Stimulated activated CD4-positive, alpha-beta T cell treated with anti-CD3 and anti-CD28 coated beads, TNF-alpha, amount 100 ng/mL, for 1 hour (primary cell): ENCODE measurements around the gene ARHGAP26.

Source experiments
- DNase-seq, 3 donors: peaks; one replicate each; pipeline ENCODE4 v3.0.0-alpha.2; 2020; ENCODE audit warnings: low read depth in 3 of 3, low spot score in 1 of 3

Gene ARHGAP26

DNA sequence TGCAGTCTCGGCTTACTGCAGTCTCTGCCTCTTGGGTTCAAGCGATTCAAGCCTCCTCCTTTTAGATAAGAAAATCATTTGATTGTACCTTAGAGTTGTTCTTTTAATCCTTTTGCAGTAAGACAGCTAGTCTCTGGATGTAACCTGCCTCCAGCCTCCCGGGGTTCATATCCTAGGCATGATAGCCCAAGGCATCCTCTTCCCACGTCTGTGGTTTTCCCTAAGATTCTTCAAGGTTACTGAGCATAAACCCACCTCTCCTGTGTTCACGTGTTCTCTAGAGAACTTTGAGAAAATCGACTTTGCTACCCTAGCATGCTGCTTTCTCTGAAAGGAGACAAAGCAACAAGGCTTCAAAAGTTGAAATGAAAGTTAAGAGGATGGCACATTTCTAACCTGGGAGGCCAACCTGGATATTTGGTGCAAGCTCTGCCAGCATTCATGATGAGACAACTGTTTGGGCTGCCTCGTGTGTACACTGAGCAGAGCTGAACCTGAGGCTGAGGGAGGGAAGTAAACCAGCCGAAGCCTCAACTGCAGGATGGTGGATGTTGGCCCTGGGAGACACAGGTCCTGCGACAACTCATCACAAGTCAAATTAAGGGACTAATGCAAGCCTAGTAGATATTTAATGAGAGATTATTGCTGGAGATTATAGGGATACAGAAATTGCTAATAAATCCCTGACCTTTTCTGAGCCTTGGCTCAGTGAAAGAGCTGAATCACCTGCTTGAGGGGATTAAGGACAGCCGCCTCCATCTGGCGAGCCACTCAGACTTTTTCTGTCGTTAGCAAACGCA lies 261.8 kb downstream of the ARHGAP26 start:
- DNase-seq = no peak

GRCh38 chr5:143032581-143032836 lies 262.3 kb downstream of the ARHGAP26 start:
- DNase-seq = no peak

DNA sequence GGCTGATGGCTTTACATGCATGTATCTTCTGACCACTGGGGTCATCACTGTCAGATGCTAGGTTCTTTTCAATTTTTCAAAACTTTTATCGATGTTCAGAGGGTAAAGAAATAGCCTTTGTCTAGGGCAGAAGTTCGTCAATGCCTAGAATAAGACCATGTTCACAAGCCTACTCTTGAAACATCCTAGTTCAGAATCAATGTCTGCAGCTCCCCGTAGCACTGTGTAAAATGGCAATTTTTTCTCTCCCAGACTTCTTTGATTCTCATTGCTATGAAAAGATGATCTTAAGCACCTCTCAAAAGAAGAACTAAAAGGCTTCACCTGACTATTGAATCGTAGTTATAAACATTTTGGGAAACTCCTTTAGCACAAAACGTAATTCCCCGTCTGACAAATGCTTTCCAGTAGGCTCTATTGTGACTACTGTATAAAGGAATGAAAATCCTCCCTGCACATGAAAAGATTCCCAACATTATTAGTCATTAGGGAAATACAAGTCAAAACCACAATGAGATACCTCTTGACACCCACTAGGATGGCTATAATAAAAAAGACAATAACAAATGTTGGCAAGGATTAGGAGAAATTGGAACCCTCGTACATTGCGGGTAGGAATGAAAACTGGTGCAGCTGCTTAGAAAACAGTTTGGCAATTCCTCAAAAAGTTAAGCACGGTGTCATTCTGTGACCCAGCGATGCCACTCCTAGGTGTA lies 263.5 kb downstream of the ARHGAP26 start:
- DNase-seq = no peak

GRCh38 chr5:143036146-143036927 lies 266.2 kb downstream of the ARHGAP26 start:
- DNase-seq = no peak

DNA sequence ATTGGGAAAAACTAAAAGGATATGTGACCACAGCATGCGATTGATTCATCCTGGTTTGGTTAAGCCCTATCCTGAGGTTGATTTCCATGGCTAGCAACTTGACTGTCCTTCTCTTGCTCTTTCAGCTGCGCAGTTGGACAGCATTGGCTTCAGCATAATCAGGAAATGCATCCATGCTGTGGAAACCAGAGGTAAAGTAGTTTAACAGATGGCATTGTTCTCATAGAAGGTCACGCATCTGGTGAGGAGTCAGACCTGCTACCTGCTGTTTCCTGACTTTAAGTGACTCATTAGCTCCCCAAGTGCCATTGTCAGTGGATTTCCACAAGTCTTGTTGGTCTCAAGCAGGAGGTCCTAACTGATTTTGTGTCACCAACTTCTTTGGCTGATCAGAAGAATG lies 266.9 kb downstream of the ARHGAP26 start:
- DNase-seq = no peak

GRCh38 chr5:143037708-143038107 lies 267.5 kb downstream of the ARHGAP26 start:
- DNase-seq = no peak

- DNase-seq = no peak
Observed at GRCh38 chr5:143040622-143041021, 270.4 kb downstream of the ARHGAP26 start.

- DNase-seq = no peak
Observed at GRCh38 chr5:143041461-143041860, 271.3 kb downstream of the ARHGAP26 start.

- no peak for DNase-seq
Observed at GRCh38 chr5:143041972-143042770, 272.0 kb downstream of the ARHGAP26 start.

GRCh38 chr5:143044265-143044664 lies 274.1 kb downstream of the ARHGAP26 start:
- no peak for DNase-seq

GRCh38 chr5:143045062-143045461 lies 274.9 kb downstream of the ARHGAP26 start:
- DNase-seq = no peak

GRCh38 chr5:143046314-143046713 lies 276.1 kb downstream of the ARHGAP26 start:
- no peak for DNase-seq

DNA sequence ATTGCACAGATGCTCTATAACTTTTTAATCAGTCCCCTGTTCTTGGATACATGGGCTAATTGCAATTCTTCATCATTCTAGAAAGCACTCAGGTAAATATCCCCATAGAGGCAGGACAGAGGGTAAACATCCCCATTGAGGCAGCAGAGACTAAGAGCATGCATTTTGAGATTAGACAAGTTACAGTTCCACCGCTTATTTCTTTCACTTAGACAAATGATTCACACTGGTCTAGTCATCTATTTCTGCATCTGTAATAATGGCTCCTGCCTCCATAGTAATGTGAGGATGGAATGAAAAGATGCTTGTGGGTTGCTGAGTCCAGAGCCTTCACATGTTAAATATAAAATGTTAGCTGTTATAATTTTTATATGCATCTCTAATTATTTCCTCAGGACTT lies 276.9 kb downstream of the ARHGAP26 start:
- no peak for DNase-seq

DNA sequence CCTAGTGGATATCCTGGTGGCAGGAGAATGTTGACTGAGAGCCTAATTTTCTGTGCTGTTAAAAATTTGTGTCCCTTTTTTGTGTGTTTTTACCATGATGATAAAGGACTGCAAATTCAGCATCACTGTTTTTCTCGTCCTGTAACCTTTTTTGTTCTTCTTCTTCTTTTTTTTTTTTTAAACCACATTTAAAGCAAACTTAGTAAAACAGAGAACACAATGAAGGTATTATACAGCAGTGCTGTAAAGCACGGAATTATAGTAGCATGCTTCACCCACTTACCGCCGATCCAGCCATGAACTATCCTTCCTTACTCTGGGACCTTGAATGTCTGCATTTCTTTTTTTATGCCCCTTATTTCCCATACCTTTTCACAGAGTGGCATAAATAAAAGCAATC lies 280.0 kb downstream of the ARHGAP26 start:
- no peak for DNase-seq

DNA sequence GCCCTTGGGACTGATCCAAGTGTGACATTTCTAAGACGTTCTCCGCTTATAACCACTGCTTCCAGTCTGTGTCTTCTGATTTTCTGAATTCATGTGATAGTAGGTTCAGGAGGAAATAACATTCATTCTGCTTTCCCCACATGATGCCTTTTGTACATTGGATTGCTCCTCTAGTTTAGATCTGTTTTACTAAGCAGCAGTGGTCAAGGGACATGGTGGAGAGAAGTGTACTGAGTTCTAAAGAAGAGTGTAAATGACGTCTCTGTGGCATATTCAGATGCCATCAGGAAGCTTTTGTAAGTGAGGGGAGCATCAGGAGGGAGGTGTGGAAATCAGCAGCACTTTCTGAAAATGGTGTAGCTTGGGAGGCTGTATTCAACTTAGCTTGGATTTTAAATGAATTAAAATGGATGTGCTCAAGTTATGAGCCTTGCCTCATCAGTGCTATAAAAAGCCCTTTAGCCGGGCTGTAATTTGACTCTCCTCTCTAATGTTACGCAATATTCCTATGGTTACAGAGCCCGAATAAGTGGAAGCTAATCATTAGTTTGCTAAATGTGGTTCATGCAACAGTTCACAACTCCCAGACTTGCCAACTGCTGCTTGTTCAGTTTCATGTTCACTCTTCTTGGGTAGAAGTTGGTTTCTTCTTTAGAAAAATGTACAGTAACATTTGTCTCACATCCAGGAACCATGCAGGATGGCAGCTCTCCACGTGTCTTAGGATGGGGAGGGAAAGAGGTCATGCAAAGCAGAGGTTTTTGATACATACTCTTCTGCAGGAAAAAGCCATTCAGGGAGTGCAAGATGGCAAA lies 281.3 kb downstream of the ARHGAP26 start:
- no peak for DNase-seq

DNA sequence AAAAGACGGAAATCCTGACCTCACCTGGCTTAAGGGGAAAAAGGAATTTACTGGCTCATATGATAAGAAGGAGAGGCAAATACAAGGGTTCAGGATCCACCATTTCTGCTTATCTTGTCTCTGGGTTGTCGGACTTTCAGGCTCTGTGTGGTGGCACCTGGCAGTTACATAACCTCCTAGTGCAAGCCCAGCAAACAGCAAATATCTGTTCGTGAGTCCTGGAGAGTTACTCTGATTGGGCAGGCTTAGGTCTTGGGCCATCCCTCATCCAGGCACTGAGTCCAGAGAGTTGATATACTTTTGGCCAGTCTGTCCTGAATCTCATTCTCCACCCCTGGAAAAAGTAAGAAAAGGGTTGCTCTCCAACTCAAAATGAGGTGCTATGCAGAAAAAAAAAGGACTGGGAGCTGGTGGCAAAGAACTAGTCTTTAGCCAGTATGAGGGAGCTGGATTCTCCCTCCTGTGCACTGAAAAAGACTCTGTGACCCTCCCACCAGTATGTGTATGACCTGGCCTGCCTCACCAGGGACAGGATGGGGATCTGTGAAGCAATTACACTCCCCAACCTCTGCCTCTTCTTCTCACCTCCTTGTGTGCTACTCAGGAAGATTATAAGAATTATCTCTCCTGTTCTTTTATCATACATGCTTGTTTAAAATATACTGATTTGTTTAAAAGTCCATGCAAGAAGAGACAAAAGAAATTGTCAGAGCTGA lies 282.9 kb downstream of the ARHGAP26 start:
- DNase-seq = no peak

GRCh38 chr5:143053780-143054179 lies 283.6 kb downstream of the ARHGAP26 start:
- DNase-seq = no peak

DNA sequence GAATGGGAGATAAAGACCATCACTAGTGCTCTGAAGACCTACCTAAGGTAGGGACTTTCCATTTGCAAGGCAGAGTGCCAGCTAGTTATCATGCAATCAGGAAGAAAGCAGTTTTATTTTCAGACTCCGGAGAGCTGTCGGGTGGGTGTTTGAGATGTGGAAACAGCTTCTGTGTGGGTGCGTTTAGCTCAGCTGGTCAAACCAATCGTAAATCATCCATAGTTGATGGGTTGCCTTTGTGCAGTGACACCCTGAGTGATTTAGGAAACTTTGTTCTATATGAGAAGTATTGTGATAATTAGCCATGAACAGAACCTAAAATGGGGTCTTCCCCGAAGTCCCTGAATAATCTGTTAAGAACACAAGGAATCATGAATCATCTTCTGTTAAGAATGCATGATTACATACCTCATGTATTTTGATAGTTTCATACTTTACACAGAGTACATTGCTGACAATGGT lies 284.3 kb downstream of the ARHGAP26 start:
- no peak for DNase-seq

DNA sequence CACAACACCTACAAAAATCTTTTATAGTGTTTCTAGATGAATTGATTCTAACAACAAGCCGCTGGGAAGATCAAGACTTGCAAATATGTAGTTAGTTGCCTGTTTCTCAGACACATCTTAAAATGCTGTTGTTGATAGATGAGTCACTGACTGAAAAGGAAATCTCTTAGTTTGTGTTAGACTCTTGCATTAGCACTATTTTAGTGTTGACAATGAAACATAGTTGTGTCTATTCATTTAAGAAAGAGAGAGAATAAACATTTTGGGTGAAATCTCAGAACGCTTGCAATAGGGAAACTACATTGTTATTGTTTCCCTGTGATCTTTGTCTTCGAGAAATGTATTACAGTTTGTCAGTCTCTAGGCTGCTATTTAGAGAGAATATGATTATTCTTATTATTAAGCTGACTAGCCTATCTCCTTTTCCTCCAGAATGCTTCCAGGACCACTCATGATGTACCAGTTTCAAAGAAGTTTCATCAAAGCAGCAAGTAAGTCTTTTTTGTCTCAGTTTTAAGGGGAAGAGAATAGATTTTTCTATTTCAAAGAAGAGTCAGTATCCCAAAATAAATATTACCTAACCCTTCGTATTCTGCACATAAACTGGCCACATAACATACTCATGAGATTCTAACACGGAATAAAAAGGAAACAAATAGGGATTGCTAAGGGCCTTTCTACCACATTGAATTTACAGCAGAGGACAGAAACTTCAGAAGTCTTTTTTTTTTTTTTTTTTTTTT lies 285.6 kb downstream of the ARHGAP26 start:
- DNase-seq = no peak
